NOMO-1 treated with DMSO at 0.1 percent for 48 hours (cell line): ENCODE data around the gene ZNF195.
"Not testable (repeated sequence)": the region's sequence is repeated elsewhere in the genome, so short reads cannot be mapped to it uniquely, and the experiment has no call there.

Source experiments
- DNase-seq: peaks from one replicate; lab custom pipeline; 2025; ENCODE audit not compliant: unreplicated experiment; lab: John Stamatoyannopoulos, UW

Gene ZNF195

DNA sequence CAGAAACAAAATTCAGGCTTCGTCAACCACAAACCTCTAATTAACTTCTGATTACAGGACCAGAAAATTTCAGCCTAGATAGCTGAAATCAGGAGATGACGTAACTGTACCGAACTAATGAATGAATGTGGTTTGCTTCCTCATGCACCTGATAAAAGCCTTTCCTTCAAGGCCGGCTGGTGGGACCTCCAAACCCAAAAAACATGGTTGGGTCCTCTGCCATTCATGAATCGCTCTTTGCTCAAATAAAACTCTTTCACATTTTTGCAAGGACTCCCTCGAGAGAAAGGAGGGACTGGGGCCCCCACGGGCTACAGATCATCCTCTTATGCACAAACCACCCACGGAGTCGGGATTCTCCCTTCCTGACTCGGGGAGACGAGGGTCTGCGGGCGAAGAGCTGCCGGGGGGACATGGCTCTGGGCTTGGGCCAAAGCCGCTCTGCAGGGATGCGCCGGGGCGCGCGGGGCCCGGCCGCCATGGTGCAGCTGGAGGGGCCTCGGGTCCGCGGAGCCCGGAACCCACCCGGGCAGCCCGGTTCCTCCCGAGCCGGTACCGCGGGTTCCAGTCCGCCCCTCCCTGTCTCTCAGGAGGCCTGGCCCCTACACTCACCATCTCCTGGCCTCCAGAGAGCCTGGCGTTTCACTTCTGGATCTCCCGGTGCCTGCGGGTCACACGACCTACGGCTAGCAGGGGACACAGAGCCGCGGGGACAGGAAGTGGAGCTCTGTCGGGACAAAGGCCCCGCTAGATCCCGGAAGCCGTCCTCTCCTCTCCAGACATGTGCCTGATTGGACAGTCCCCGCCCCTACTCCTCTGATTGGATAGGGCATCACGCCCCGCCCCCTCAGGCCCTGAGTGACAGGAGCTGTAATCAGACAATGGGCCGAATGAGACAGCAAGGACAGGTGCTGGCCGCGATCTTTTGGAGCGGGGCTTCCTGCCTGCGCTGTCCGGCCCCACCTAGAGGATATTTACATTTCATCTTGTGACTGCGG lies at the start of gene ZNF195:
Gene ZNF195 (minus strand): TSS at position 721 of the 998 bp plus-strand sequence. CDS start 106 bp downstream, at position 615.
- peak; percentile 98 for DNase-seq

DNA sequence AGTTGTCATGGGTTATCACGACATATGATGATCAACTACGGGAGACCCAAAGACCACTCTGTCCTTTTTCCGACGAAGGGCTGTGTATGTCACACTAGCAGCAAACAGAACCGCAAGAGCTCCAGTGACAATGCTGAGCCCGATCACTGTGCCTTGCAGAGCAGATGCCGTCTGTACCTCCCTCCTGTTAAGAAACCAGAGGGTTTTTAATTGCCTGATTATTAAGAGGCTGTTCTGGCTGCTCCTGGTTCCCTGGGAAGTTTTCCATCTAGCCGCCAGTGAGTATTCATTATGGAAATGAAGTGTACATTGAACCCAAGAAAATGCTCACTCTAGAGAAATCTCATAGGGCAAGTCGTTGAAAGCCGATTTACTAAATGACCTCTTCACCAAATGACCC lies 49.1 kb upstream of the ZNF195 start:
- DNase-seq: not testable (repeated sequence)

DNA sequence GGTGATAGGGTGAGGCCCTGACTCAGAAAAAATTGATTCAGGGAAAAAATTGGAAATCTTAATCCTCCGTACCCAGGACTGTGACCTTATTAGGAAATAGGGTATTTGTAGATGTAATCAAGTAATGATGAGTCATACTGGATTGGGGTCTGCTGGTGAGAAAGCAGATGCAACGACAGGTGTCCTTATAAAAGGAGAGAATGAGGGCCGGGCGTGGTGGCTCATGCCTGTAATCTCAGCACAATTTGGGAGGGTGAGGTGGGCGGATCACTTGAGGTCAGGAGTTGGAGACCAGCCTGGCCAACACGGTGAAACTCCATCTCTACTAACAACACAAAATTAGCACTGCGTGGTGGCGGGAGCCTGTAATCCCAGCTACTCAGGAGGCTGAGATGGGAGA lies 47.6 kb upstream of the ZNF195 start:
- not testable (repeated sequence) for DNase-seq

DNA sequence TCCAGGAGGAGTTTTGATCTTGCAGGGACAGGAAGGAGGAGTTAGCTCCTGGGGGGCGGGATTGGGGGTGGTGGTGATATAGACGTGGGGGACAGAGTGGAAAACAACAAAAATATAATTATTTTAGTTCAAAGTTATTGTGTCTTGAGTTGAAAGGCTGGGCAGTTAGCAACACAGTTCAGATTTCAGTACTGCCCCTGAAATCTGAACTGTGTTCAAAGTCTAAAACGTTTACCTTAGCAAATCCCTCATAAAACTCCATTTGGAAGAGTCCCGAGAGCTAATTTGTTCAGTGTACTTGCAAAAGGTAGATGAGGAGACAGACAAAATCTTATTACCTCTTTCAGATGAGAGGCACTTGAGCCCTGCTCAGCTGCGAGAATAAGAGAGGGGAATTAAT lies 45.0 kb upstream of the ZNF195 start:
- not testable (repeated sequence) for DNase-seq

DNA sequence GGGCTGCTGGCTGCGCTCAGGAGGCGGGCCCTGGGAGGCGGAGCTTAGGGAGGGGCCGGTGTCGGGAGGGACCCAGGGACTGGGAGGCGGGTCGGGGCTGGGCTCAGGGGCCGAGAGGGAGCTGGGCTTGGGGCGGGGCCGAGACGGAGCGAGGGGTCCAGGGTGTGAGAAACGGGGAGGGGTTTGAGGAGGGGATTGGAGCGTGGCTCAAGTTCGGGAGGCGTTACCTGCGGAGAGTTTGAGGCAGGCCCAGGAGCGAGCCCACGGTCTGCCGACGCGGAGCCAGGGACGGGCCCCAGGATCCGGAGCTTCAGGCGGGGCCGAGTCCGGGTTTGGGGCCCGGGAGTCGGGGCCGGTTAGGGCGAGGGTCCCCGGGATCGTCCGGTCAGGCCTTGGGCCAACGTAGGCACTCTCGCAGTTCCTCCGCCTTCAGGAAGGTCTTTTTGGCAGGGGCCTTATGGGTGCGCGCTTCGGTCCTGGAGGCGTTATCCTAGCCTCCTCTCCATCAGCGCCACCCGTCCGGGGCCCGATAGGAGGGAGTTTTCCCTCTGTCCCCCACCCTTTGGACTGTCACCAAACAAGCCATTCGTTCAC lies 44.3 kb upstream of the ZNF195 start:
- not testable (repeated sequence) for DNase-seq

DNA sequence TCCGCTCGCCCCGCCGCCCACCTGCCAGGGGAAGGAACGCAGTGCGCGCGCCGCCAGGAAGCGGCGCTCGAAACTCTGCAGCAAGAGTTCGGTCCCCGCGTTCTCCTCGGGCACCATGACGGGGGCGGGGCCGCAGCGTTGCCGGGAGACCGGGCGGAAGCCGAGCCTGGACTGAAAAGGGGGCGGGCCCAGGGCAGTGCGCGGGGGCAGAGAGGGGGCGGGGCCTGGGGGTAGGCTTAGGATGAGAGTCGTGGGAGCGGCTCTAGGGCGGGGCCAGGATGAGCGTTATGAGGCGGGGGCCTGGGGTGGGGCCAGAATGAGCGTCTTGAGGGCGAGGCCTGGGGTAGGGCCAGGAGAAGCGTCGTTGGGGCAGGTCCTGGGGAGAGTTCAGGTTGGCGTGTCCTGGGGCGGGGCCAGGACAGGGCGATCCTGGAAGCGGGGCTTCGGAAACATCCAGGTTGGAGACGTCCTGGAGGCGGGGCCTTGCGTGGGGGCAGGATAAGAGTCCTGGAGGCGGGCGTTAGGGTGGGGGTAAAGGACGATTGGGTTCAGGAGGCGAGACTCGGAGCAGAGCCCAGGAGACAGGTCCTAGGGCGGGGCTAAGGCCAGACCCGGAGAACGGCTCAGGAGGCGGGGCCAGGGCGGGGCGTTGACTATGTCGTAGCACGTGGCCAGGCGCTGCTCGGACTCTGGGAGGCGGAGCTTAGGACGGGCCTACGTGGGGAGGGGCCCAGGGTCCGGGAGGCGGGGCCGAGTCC lies 43.6 kb upstream of the ZNF195 start:
- DNase-seq: peak; percentile 94

DNA sequence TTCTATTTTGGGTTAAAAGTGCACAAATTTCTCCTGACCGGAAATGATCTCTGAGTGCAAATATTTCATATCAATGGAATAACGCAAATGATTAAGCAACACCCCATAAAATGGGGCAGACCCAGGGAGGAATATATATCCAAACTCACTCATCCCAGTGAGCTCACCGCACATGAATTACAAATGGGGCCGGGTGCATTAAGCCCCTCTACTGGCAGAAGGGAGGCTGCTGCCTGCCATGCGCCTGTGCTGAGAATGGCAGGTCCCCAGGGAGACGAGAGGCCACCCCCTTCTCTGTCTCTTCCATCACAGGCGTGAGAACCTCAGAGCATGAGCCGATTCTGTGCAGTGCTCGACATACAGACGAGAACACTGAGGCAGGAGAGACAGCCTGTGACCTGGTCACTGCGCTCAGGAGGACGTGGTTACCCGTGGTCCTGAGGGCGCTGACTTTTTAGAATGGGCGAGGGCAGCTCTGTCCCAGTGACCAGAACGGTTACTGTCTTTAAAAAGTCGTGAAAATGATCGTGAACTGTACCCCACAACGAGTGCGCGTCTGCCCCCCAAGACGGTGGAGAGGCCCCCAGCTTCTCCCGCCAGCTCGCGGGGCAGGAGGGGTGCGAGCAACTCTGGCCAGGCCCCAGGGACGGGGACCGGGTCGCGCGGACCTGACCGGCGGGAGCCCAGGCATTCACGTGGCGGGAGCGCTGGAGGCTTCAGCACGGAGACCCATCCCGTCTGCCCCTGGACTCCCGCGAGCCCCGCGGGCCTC lies 42.8 kb upstream of the ZNF195 start:
- DNase-seq: not testable (repeated sequence)

DNA sequence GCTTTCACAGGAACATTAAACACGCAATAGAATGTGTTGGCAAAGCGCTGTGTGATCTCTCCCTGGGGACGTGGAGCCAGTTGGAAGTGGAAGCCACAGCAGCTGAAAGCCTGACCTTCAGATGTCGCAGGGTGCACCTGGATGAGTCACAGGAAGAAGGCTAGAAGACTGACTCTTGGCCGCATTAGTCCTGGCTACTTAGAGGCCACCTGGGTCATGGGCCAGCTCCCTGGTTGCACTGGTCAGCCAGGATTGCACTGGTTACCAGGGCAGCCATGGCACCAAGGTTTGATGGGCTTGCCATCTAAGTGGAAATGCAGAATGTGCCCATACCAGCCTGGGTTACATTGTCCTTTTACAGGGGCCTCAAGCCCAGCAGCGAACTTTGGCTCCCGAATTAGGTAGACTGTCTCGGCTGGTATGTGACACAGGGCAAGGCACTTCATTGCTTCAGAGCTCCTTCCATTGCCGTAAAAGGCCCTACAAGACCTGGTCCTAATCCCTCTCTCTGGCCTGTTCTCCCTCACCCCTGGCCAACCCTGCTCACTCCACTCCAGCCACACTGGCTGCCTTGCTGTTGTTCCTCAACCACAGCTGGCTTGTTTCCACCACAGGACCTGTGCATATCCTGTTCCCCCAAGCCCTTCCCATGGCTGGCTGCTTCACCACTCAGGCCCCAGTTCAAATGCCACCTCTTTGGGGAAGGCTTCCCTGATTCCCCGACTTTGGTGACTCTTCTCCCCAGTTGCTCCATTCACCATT lies 41.5 kb upstream of the ZNF195 start:
- DNase-seq: not testable (repeated sequence)

DNA sequence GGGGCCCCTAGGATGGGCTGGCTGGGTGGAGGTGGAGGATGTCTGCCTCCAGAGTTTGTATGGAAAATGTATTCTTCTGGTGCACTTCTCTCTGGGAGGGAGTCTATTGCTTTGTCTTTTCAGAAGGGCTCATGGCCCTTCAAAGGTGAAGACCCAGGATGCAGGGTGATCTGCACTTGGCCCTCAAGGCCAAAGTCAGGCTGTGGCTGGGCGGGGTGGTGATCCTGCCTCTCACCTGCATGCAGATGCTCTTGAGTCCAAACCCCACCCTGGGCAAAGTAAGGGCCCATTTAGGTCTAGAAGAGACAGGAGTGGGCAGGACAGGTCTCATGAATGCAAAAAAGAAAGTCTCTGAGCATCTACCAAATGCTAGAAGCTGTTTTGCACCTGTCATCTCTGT lies 40.5 kb upstream of the ZNF195 start:
- not testable (repeated sequence) for DNase-seq

DNA sequence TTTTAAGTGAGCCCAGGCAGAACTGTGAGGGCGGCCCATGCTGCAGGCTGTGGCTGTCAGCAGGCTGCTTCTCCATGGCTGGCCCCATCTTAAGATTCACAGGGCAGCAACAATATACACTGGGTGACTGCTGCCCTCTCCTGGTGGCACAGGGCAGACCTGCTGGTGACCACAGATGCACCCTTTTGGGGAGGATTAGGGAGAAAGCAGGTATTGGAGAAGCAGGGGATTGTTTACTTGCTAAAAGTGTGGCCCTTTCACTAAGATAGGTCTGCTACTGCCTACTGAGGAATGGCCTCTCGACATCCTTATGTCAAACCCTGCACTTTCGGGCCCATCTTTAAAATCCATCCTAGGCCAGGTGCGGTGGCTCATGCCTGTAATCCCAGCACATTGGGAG lies 38.1 kb upstream of the ZNF195 start:
- DNase-seq: peak; percentile 33

DNA sequence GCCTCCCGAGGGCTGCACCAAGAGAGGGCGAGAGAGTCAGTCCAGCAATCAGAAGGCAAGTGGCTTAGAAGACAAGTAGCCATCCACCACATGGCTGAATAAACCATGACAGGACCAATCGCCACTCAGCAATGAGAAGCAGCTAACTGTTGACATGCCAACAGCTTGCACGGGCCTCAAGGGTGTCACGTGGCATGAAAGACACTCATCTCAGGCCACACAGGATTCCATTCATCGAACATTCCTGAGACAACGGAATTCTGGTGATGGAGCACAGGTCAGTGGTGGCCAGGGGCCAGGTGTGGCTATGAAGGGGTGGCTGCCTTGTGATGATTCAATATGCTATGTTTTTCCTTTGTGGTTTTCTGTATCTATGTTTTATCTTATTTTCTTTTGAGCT lies 36.4 kb upstream of the ZNF195 start:
- DNase-seq: not testable (repeated sequence)

DNA sequence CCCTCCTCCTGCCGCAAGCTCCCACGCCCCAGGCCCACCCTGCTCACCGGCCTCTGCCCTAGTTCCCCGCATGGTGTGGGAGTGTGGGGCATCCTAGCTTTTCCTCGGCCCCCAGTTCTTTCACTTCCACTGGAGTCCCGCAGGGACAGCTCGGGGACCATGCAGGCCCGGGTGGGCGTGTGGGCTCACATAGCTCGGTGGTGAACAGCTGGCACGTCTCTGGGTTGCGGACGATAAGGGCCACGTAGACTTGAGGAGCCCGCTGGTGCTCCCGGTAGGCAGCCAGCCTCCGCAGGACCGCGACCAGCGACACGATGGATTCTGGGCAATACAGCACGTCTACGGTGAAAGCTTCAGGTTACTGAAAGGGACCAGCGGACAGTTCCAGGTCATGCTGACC lies 34.7 kb upstream of the ZNF195 start:
- not testable (repeated sequence) for DNase-seq

DNA sequence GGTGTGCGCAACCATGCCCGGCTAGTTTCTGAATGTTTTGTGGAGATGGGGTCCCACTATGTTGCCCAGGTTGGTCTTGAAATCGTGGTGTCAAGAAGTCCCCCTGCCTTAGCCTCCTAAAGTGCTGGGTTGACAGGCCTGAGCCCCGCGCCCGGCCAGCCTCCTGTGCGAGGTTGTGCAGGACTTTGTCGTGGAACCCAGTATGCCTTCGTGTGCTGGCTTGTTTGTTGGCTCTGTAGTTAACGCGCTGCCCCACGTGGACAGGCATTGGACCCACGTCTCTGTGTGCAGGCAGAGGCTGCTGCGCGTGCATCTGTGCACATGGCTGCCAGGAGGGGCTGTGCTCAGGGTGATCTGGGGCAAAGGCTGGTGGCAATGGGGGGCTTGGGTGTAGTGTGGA lies 33.9 kb upstream of the ZNF195 start:
- no peak for DNase-seq

DNA sequence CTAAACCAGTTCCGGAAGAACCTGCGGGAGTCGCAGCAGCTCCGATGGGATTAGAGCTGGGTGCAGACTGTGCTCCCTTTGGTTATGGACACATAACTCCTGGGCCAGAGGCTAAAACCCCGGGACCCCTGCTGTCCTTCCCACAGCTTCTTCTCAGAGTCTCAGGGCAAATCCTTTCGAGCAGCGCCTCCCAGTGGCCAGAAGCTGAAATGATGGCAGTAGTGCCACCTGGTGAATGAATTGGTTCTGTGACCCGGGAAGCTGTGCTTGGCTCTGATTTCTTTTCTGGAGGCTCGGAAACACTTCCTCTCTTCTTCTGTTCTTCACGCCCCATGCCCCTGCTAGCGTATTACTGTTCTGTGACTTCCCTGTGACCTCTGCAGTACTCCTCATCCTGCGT lies 29.8 kb upstream of the ZNF195 start:
- DNase-seq: peak; percentile 33

DNA sequence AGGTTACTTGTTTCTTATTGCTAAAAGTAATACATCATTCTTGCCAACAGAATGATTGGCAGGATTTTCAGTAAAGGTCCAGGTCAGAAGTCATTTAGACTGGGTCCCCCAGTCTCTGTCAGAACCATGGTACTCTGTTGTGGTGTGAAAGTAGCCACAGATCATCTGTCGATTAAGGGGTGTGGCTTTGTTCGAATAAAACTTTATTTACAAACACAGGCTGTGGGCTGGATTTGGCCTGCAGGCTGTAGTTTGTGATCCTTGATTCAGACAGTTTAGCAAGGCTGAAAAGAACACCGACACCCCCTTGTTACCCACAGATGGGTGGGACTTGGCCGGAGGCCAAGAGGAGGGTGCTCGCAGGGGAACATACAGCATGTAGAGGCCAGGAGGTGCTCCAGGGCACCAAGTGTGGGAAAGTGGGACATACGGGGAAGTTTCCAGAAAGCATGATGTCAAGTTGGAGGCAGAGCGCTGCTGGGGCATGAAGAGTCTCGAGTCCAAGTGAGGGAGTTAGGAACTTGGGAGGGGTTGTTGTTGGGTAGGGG lies 29.2 kb upstream of the ZNF195 start:
- not testable (repeated sequence) for DNase-seq

DNA sequence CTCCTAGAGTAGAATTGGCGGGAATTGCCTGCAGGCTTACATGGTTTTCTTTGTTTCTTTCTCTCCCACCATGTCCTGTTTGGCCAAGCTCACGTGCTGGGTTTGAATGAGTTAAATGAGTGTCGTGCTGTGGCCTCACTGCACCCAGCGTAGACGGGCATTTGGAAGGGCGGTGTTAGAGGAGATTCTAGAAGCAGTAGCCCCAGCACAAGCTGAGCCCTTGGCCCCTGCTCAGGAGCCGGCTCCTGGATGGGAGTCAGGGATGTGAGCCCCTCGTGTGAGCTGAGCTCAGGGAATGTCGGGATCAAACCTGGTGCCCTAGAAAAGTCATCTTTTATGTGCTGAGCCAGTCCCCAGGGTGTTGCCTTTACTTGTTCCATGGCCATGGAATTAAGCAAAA lies 28.0 kb upstream of the ZNF195 start:
- DNase-seq: not testable (repeated sequence)

DNA sequence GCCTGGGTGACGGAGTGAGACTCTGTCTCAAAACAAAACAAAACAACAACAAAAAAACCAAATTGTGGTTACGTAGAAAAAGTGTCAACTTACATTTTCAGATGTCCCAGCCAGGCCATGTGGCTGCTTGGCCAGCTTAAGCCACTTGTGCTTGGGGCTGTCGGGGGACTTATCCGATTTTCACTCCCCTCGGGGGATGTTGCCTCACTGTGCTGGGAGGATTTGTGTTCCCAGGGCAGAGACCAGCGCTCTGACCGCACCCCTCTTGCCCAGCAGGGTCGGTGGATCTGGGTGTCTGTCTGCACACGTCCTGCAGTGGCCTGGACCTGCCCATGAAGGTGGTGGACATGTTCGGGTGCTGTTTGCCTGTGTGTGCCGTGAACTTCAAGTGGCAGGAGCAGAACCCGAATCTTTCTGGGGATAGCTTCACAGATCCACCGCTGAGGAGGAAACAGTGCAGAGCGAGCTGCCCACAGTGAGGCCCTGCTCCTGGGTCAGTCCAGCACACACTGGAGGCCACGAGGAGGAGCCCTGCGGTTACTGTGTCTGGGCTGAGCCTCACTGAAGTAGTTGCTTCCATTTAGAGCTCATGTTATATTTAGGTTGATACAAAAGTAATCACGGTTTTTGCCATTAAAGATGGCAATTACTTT lies 27.4 kb upstream of the ZNF195 start:
- not testable (repeated sequence) for DNase-seq

DNA sequence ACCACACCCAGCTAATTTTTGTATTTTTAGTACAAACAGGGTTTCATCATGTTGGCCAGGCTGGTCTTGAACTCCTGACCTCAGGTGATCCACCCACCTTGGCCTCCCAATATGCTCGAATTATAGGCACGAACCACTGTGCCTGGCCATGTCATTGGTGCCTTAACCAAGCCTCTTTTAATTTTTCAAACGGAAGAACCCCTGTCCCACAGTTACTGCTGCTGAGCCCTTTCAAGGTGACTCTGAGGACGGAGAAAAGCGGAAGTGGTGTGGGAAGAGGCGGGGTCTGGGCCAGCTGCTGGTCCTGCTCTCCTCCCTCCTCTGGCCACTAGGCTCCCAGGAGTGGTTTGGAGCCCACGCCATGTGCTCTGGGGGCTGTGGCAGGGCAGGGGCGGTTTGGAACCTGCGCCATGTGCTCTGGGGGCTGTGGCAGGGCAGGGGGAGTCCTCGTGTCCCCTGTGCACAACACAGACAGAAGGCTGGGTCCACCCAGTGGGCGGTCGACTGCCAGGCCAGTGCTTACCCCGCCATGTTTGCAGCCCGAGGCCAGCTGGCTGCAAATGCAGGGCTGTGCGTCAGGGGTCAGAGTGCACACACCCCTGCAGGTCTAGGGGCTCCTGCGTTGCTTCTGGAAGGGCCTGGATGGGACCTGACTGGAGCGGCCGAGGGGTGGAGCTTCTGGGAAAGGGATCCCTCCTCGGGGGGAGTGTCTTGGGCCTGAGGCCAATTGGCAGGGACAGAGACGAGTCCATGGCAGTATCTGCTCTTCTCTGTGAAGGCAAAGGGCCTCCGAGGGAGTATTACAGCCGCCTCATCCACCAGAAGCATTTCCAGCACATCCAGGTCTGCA lies 25.4 kb upstream of the ZNF195 start:
- DNase-seq: peak; percentile 36
